NCI-H510A (cell line): Measurements from ENCODE around the gene SAMD14.

Source experiments
- DNase-seq: peaks from one replicate; lab custom pipeline; 2025; lab: John Stamatoyannopoulos, UW

SAMD14 gene

DNA sequence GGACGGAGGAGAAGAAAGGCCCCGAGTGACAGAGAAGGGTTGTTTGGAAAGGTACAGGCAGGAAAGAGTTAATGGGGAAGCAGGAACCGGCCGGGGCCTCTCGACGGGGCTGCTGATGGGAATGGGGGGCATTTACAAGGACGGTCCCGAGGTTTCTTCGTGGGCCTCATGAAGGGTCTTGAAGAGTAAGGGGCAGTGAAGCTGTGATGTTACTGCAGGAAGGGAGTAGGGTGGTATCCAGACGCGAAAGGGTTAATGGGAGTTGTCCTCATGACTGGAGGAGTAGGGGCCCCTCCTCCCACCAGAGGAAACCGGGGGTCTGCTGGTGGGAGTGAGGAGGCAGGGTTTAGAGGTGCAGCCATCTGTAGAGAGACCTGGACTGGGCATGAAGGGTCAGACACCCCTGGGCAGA is 34.3 kb downstream of the SAMD14 start:
- no peak for DNase-seq

GRCh38 chr17:50094753-50095619 is 35.0 kb downstream of the SAMD14 start, which contains the start of gene PDK2:
Gene PDK2, plus strand, starts transcription at chr17:50095351. Its CDS starts 85 bp downstream, at chr17:50095436.
- peak; percentile 96 for DNase-seq

GRCh38 chr17:50094243-50094752 is 35.7 kb downstream of the SAMD14 start:
- peak; percentile 67 for DNase-seq

DNA sequence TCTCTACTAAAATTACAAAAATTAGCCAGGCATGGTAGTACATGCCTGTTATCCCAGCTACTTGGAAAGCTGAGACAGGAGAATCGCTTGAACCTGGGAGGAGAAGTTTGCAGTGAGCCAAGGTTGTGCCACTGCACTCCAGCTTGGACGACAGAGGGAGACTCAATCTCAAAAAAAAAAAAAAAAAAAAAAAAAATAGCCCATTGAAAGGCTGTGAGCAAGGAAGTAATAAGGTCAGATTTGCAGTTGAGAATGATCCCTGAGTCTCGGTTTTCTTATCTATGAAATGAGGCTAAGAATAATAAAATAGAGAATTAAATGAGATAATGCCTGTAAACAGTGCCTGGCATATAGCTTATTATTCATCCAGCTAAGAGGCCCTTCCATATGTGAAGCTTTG is 36.2 kb downstream of the SAMD14 start:
- no peak for DNase-seq

DNA sequence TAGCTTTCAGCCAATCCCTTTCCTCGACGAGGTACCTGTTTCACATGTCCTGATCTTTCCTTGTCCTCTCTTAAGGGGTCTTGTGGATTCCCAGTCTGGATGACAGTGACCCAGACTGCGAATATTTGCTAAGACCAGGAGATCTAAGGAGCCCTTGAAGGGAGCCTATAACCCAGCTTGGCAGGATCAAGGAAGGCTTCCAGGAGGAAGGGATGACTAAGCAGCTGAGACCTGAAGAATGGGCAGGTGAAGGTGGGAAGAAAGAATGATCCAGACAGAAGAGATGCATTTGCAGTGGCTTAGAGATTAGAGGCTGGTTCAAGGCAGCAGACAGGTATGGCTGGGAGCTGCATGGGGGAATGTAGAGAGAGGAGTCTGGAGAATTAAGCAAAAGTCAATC is 36.7 kb downstream of the SAMD14 start:
- no peak for DNase-seq

DNA sequence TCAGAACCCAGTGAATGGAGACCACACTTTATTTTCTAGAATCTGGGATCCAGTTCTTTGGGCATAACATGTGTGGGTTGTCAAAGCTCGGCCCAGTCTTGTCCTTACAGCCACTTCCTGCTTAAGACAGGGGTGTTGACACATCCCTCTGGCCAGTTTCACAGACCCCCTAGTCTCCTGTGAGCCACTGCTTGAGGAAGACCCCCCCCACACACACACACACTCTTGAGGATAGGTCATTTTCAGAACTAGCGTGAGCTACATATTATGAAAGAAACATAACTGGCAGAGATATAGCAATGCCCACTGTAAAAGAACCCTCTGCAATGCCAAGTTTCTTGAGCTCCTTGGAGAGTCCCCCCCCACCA is 38.1 kb downstream of the SAMD14 start:
- no peak for DNase-seq

- DNase-seq, result no peak
These were observed 38.7 kb downstream of the SAMD14 start for GRCh38 chr17:50090971-50091917.

DNA sequence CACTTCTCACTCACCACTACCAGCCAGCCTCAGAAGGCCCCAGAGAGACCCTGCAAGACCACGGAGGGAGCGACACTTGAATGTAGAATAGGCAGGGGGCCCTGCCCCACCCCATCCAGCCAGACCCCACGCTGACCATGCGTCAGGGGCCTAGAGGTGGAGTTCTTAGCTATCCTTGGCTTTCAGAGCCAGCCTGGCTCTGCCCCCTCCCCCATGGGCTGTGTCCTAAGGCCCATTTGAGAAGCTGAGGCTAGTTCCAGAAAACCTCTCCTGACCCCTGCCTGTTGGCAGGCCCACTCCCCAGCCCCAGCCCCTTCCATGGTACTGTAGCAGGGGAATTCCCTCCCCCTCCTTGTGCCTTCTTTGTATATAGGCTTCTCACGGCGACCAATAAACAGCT is 39.9 kb downstream of the SAMD14 start:
- DNase-seq, result no peak

GRCh38 chr17:50088952-50089825 is 40.8 kb downstream of the SAMD14 start:
- no peak for DNase-seq

DNA sequence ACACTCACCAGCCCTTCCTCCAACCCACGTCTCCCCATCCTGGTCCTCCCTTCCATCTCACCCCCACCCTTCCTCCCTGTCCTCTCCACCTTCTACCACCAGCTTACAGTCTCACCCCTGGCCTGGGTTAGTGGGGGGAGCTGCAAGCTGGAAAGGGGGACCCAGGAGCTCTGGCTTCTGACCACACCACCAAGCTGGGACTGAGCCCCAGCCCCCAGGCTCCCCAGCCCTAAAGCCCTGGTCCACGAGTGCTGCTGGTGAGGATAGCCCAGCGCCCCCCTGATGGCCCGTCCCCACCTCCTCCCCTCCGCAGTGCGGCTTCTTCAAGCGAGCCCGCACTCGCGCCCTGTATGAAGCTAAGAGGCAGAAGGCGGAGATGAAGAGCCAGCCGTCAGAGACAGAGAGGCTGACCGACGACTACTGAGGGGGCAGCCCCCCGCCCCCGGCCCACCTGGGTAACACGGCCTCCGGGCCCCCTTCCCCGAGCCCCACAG is 42.0 kb downstream of the SAMD14 start:
- DNase-seq, result no peak

DNA sequence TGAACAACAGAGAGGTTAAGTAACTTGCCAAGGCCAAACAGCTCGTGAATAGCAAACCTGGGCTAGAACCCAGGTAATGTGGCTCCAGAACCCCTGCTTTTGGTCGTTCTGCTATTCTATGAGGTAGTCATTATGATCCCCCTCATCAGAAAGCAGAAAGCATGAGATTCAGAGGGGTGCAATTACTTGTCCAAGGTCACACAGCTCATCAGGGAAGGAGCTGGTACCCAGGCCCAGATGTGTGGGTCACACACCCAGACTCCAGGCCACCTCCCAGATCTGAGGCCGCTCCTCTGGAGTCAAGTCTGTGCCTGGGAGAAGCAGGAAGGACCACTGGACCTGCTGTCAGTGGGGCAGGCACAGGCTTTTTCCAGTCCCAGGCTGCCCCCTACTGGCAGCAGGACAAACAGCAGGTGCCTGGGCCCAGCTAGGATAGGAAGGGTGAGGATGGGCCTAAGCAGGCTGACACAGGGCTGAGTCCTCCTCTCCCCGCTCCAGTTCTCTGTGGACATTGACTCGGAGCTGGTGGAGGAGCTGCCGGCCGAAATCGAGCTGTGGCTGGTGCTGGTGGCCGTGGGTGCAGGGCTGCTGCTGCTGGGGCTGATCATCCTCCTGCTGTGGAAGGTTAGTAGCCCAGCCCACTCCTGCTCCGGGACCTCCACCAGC is 42.6 kb downstream of the SAMD14 start:
- peak; percentile 45 for DNase-seq

DNA sequence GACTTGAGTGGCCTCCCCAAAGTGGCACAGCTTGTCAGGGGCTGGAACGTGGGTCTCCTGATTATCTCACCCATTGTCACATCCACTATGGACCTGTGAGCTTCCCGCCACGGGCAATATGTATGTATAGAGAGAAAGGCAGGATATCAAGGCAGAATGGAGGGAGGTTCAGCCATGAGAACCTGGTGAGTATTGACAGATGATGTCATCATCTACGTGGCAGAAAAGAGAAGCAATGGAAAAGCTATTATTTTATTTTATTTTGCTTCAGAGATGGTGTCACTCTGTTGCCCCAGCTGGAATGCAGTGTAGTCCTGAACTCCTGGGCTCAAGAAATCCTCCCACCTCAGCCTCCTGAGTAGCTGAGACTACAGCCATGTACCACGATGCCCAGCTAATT is 48.2 kb downstream of the SAMD14 start:
- DNase-seq, result no peak

DNA sequence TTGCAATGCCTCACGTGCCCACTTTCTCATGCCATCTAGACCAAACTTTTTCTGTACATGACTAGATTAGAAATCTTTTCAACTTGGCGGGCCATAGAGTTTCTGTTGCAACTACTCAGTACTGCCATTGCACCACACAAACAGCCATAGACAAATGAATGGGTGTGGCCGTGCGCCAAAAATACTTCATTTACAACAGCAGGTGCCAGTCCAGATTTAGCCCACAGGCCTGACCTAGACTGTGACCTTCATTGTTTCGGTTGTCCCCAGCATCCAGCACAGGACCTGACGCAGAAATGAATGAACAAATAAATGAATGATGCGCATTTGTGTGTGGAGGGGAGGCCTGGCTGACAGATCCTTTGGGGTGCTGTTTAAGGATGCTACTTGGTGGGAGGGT is 49.1 kb downstream of the SAMD14 start:
- DNase-seq, result no peak

GRCh38 chr17:50080096-50080480 is 49.9 kb downstream of the SAMD14 start:
- DNase-seq, result no peak

- peak; percentile 24 for DNase-seq
These were observed 50.4 kb downstream of the SAMD14 start for GRCh38 chr17:50079334-50080095.

GRCh38 chr17:50078430-50078829 is 51.5 kb downstream of the SAMD14 start:
- no peak for DNase-seq

- DNase-seq, result no peak
These were observed 53.2 kb downstream of the SAMD14 start for GRCh38 chr17:50076591-50077235.

DNA sequence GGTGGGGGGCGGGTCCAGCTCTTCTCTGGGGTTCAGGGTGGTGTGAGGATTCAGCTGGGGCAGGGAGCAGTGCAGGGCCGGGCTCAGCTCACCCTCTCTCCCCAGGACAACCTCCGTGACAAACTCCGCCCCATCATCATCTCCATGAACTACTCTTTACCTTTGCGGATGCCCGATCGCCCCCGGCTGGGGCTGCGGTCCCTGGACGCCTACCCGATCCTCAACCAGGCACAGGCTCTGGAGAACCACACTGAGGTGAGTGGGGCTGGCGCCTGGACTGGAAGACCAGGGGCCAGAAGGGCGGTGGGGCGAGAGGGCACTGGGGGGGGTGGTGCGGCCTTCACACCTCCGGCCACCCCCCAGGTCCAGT is 53.8 kb downstream of the SAMD14 start:
- no peak for DNase-seq

DNA sequence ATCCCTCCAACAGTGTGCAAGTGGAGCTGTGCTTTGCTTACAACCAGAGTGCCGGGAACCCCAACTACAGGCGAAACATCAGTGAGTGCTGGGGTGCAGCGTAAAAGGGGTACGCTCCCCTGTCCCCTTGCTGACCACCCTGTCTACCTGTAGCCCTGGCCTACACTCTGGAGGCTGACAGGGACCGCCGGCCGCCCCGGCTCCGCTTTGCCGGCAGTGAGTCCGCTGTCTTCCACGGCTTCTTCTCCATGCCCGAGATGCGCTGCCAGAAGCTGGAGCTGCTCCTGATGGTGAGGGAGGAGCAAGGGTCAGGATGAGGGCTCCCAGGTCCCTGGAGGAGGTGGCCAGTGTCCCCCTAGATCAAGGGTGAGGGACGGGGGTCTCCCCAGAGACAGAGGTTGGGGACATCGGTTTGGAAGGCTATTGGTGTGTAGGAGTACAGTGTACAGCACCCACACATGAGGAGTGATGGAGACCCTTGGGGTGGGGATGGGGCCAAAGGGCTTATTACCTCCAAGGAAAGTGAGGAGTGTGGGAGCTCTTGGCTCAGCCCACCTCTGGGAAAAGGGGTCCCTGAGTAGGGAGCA is 54.4 kb downstream of the SAMD14 start:
- DNase-seq, result no peak
